HG02840 (cell line): ENCODE data around the gene B4GALT7.
"Not testable (repeated sequence)": the region's sequence is repeated elsewhere in the genome, so short reads cannot be mapped to it uniquely, and the experiment has no call there.

Source experiments
- ATAC-seq: cut with Tn5 transposase; IDR thresholded peaks from one replicate; pipeline ENCODE4 v1.9.1; 2021; ENCODE audit warnings: mild to moderate bottlenecking, moderate library complexity, moderate number of reproducible peaks; ENCODE audit not compliant: unreplicated experiment, low FRiP score

Gene B4GALT7, protein sequence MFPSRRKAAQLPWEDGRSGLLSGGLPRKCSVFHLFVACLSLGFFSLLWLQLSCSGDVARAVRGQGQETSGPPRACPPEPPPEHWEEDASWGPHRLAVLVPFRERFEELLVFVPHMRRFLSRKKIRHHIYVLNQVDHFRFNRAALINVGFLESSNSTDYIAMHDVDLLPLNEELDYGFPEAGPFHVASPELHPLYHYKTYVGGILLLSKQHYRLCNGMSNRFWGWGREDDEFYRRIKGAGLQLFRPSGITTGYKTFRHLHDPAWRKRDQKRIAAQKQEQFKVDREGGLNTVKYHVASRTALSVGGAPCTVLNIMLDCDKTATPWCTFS

DNA sequence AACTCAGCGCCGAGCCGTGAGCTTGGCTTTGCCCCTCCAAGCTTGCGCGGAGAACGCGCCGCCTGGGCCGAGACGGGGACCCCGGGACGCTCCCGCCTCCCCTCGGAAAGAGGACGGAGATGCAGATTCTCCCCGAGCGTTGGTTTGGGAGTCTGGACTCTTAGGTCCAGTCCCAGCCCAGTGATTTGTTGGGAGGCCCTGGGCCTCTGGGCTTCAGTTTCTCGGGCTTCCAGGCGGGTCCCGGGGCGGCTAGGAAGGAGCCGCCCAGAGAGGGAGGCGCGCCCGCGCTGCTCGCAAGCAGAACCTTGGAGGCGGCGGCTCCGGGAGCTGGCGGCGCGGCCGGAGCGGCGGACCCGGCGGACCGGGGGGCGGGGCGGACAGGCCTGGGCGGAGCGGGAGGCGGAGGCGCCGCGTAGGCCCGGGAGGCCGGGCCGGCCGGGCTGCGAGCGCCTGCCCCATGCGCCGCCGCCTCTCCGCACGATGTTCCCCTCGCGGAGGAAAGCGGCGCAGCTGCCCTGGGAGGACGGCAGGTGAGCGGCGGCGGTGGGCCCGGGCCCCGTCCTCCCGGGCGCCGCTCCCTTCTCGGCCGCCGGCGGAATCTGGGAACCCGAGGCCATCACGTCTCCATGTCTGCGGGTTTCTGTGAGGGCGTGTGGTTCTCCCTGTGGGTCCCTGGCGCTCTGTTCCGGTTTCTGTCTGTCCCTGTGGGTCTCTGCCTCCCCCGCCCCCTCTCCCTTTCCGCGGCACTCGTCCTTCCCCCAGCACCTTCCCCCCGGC is at the start of gene B4GALT7:
Gene B4GALT7, plus strand, starts transcription at position 402 of the 777 bp plus-strand sequence. Its CDS starts 79 bp downstream, at position 481.
- peak; percentile 81 for ATAC-seq

DNA sequence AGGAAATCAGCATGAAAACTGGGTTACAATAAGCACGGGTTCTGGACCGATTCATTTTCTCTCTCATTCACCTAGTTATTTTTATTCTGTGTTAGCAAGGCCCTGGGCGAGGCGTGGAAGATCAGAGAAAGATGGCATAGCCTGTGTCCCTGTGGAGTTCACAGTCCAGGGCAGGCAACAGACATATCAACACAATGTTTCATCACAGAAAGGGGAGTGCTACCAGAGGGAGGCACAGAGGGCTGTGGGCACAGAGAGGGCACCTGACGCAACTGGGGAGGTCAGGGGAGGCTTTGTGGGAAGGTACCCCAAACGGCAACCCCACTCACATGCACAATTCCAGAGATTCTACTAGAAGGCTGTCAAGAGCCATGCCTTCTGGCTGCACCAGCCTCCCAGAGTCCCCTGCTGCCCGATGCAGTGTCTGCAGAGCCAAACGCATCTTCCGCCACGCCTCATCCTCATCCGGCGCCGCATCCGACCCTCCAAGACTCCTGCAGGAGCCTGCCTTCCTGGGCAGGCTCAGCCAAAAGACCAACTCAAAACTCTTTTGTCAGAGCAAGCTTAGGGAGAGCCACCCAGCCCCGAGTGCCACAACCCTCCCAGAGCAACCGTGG is 47.0 kb upstream of the B4GALT7 start:
- no peak for ATAC-seq

DNA sequence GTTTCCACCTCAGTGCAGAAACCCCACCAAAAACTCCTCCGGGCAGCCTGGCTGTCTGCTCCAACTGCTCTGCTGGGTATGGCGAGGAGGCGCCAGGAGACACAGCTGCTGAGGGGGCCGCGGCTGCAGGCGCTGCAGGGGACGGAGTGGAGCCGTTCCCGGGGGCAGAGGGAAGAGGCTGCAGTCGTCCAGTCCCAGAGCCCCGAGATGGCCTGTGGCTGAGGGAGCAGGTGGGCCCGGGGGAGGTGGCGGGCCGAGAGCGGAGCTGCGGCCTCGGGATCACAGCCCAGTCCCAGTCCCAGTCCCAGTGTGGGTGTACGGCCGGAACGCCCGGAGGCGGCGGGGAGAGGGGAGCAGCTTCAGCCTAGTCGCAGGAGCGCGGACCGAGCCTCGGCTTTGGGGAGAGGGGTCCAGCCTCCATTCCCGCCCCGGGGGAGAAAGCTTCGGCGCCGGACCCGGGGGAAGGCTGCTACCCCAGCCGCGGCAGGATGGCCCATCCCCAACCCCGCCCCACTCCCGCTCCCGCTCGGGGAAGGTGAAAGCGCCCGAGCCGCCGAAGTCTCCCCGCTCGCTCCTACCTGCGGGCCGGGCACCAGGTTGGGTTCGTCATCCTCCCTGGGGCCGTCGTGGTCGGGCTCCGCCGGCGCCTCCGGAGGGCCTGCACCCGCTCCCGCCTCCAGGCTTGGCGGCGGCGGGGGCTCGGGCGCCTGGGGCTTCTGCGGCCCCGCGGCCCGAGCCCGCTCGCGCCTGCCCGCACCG is 46.1 kb upstream of the B4GALT7 start:
- peak; percentile 35 for ATAC-seq

DNA sequence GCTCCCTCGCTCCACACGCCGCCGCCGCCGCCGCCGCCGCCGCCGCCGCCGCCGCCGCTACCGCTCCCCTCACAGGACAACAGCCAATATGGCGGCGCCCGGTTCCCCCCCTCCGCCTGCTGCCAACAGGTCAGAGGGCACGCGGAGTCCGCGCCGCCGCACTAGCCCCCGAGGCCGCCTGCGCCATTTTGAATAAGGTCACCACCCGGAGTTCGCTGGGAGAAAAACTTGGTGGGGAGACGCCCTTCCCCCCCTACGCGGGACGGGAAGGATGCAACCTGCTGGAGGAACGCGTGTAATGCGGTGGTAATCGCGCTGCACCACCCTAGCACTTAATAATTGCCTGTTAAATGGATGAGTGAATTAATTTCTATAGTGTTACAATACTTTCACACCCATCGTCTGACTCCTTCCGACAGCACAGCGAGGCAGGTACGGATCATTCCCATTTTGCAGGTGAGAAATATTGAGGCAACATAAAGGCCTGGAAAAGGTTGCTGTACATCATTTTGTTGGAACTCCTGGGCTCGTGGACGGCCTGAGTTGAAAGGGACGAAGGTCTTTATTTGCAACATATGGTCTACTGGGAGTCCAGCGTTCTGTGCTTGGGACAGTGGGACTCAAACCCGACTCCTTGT is 45.3 kb upstream of the B4GALT7 start, which contains the start of gene FAM193B:
Gene FAM193B, minus strand, starts transcription at position 90 of the 638 bp plus-strand sequence. CDS start 105 bp downstream, outside the sequence.
- peak; percentile 86 for ATAC-seq

DNA sequence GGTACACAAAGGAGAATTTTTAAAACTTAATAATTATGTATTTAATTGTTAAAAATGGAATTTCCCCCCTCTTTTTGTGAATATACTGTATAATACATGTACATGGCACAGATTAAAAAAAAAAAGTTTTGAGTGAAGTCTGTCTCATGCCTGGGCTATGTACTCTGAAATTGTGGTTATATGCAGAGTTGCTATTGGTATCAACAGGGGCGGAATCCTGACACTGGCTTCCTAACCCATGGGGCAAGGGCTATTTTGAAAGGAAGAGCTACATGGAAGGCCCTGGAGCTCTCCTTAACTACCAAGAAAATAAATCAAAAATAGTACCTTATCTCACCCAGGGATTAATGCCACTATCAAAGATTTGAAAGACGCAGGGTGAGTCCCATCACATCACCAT is 44.7 kb upstream of the B4GALT7 start:
- no peak for ATAC-seq

DNA sequence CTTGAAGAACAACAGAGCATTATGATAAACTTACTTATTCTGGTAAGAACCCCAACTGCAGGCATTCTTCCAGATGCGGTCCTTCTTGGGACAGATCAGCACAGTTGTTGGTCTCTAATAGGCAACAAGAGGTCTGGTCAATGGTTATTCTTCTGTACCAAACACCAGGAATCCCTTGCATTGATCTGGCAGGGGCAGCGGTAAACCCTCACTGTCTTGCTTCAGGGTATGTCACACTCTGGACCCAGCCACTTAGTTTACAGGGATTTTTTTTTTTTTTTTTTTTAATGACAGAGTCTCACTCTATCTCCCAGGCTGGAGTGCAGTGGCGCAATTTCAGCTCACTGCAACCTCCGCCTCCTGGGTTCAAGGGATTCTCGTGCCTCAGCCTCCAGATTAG is 44.3 kb upstream of the B4GALT7 start:
- ATAC-seq, result no peak

DNA sequence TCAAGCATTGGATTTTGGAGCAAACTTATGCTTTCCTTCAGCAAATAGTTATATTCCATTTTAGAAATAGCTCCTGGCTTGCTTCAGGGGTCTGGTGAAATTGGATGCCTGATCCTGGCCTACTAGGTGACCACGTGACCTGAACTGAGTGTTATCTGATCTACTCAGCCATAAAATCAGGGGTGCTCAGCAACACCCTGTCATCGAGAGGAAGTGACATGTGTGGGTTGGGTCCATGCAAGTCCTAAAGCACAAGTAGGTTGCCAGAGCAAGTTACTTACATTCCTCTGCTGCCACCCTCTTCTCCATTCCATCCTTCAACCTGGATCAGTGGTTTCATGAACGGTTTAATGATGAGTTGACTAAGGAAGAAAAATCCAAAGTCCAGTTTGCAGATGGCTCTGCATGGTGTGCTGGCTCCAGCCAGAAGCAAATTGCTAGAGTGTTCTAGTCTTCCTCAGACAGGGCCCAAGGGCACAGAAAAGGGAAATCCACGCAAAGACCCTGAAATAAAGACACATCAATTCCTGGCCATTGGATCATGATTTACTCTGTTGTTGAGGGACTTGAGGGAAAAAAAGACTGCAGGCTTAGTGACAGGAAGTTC is 42.8 kb upstream of the B4GALT7 start:
- no peak for ATAC-seq

DNA sequence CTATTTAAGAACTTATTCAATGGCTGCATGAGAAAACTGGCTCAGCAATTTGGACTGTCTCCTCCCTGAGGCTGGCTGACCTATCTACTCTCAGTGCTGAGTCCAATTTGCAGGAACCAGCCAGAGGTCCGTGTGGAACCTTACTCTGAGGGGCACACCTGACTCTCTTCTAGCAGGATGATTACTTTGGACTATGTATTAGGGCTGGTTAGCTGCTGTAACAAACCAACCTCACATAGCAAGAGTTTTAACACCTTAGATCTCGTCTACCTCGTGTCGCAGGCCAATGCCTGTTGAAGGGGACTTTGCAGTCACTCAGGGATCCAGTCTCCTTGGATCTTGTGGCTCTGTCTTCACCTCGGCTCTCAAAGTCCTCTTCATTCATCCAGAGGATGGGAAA is 42.1 kb upstream of the B4GALT7 start:
- no peak for ATAC-seq

DNA sequence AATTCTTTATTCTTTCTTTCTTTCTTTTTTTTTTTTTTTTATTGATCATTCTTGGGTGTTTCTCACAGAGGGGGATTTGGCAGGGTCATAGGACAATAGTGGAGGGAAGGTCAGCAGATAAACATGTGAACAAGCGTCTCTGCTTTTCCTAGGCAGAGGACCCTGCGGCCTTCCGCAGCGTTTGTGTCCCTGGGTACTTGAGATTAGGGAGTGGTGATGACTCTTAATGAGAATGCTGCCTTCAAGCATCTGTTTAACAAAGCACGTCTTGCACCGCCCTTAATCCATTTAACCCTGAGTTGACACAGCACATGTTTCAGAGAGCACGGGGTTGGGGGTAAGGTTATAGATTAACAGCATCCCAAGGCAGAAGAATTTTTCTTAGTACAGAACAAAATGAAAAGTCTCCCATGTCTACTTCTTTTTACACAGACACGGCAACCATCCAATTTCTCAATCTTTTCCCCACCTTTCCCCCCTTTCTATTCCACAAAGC is 40.4 kb upstream of the B4GALT7 start:
- ATAC-seq, result not testable (repeated sequence)

DNA sequence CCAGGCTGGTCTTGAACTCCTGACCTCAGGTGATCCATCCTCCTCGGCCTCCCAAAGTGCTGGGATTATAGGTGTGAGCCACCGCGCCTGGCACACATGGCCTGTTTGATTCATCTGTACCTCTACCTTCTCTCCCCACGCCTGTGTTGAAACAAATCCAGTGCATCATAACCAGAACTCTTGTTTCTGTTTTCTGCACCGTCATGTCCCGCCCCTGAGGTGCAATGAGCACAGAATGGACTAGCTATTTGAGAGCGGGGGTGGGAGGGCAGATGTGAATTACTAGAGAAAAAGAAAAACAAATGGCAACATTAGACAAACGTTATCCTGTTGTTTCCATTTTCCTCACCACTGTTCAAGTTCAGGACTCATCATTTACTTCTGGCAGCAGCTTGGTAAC is 34.9 kb upstream of the B4GALT7 start:
- no peak for ATAC-seq

DNA sequence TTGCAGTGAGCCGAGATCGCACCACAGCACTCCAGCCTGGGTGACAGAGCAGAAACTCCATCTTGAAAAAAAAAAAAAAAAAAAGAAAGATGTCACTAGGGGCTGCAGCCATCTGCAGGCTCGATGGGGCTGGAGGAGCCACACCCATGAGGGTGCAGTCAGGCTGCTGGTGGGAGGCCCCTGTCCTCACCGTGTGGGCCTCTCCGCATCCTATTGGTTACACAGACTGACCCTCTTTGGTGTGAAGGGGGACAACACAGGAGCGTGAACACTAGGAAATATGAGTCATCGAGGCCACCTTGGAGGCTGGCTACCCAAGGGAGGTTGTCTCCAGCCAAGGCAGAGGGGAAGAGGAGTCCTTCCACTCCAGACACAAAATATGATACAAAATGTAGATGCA is 31.6 kb upstream of the B4GALT7 start:
- ATAC-seq, result no peak

DNA sequence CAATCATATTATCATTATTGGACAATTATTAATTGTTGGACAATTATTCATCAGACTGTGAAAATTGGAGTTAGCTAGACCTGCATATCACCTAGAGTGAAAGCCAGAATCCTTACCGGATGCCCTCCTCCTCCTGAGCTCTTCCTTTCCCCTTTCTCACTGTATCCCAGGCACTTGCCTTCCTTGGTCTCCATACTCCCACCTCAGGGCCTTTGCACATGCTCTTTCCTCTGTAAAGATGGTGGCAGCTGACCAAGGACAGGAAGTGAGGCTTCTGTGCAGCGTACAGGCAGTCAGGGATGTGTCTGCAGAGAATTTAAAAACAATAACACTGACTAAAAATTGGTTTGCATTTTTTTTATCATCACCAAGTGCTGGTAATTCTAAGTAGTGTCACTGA is 30.0 kb upstream of the B4GALT7 start:
- ATAC-seq, result no peak

DNA sequence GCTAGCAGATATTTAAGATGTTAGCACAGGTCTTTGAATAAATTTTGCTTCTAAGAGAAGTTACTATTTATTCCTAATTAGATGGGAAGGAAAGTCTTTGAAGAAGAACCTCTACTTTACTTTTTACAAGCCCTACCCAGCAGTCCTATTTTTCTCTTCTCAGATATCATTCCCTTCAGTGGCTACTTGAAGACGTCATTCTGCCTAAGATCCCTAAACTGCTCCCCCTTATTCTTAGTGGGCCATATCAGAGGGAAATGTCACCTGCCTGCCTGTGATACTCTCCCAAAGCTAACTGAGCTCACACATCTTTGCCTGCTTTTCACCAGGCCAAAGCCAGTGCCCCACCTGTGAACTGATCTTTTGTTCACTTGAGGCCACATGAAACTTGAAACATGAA is 24.4 kb upstream of the B4GALT7 start:
- ATAC-seq, result no peak

DNA sequence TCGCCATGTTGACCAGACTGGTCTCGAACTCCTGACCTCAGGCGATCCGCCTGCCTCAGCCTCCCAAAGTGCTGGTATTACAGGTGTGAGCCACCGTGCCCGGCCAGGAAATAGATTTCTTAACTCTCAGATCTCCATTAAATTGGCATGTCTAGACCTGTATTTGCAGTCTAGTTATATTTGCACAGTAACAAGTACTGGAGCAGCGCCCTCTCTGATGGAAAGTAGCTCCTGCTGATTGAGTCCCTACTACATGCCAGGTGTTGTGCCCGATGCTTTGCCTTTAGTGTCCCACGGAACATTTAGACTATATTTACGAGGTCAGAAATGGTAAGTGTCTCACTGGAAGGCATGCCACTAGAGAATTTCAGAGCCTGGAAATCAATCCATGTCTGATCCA is 23.8 kb upstream of the B4GALT7 start:
- no peak for ATAC-seq

DNA sequence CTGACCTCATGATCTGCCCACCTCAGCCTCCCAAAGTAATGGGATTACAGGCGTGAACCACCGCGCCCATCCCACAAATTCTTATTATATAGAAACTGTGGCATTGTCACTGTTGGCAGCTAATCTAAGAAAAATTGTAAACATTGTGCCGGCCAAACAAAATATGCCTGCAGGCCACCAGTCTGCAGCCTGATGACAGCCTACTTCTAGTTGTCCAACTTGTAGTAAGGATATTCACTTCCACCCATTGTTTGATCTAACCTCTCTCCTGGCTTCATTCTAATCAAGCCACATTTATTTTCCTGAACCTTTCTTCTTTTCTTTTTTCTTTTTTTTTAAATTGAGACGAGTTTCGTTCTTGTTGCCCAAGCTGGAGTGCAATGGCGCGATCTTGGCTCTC is 21.6 kb upstream of the B4GALT7 start:
- ATAC-seq, result no peak

DNA sequence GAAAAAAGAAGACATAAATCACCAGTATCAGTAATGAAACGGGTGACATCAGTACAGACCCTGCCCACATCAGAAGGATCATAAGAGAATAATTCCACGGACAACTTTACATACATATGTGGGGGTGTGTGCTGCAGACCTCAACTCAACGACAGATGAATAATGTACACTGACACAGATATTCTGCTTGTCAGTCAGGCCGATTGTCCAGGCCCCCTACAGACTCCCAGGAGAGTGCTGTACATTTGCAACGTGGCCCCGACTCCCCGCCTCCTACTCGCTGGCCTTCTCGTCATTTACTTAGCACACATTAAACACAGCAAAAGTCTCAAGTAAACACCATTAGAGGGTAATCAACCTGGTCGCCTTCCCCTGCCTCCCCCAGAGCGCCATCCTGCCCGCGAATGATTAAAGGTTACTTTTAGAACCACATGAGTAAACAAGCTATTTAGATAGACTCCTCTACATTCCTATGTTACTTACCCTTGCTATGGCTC is 11.5 kb upstream of the B4GALT7 start:
- ATAC-seq, result no peak

DNA sequence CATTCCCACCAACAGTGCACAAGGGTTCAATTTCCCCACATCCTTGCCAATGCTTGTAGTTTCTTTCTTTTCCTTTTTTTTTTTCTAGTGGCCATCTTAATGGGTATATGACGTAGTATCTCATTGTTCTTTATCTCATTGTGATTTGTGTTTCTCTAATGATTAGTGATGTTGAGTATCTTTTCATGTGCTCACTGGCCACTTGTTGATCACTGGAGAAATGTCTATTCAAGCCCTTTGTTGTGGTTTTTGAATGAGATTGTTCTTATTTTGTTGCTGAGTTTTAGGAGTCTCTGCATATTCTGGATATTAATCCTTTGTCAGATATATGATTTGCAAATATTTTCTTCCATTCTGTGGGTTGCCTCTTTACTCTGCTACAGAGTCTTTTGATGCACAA is 9.5 kb upstream of the B4GALT7 start:
- no peak for ATAC-seq

DNA sequence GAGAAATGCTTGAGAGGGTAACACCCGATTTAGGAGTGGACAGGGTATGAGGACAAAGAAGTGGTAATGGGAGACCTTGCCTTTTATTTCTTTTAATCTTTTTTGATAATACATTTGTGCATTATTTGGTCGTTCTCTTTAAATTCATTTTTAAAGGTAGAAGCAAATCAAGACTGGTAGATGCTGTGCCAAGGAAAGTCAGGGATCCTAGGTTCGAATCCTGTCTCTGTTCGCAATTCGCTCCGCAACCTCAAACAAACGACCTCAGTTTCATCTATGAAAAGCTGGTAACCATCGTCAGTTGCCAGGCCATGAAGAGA is 8.3 kb upstream of the B4GALT7 start:
- ATAC-seq, result no peak

DNA sequence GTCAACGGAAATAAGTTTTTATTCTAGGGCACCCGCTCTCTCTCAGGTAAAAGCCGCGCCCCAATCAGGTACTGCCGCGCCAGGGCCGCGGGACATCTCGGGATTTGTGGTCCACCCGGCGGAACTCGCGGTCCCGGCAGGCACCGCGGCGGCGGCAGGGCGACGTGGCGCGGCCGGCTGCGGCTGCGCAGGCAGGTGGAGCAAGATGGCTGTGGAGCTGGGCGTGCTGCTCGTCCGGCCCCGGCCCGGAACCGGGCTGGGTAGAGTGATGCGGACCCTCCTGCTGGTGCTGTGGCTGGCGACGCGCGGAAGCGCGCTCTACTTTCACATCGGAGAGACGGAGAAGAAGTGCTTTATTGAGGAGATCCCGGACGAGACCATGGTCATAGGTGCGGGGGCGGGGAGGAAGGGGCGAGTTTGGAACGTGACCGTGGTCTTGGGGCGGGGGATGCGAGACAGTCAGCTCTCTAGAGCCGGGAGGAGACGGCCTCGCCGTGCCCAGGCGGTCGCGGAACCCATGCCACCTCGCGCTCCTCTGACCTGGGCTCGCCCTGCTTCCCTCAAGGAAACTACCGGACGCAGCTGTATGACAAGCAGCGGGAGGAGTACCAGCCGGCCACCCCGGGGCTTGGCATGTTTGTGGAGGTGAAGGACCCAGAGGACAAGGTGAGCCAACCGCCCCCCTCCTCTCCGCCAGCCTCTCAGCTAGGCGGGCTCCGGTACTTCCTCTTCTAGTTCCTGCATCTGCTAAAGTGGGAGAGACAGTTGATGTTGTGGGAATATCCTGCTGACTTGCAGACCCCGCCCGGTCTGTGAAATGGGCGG is 7.7 kb upstream of the B4GALT7 start, which contains the start of gene TMED9:
Gene TMED9, plus strand, starts transcription at position 194 of the 825 bp plus-strand sequence. Its CDS starts 12 bp downstream, at position 206.
- ATAC-seq, result peak; percentile 90
